Bone marrow (tissue), 2 donors: ENCODE results near the gene COQ8A.

Experiments
- DNase-seq, 2 donors: peaks; one replicate each; lab custom pipeline; 2025; lab: John Stamatoyannopoulos, UW

Gene COQ8A

GRCh38 chr1:227032396-227032795, 92.3 kb downstream of the COQ8A start:
- no peak for DNase-seq

GRCh38 chr1:227033880-227034279, 93.8 kb downstream of the COQ8A start:
- DNase-seq, result no peak

DNA sequence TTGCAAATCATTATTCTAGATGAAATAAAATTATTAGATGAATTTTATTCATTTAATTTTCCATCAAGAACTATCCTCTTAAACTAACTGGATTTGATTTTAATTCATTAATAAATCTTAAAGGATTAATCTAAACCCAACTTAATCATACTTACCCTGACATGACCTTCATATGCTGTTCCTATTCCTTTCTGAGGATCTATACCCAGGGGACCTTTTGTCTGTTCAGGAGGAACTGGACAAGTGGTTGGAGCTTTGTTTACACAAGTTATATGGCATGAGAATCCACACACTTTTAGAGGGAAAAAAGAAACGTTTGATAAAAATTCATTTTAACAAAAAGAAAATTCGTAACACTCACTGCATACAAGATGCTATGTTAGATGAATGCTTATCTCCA, 95.2 kb downstream of the COQ8A start:
- no peak for DNase-seq

GRCh38 chr1:227037121-227037520, 97.0 kb downstream of the COQ8A start:
- DNase-seq, result no peak
